HepG2 (cell line): ENCODE measurements around the gene KAZALD1.

Experiments
- AFF4 ChIP-seq: sonication (generic); formaldehyde crosslinking; IDR thresholded peaks from 2 replicates; pipeline ENCODE4 v1.4.0; 2020; ENCODE audit warnings: missing genetic modification reagents
- AKAP8 ChIP-seq: sonication (generic); formaldehyde crosslinking; IDR thresholded peaks from 2 replicates; pipeline ENCODE4 v1.5.1; 2020; ENCODE audit warnings: mild to moderate bottlenecking, missing genetic modification reagents
- BRF2 ChIP-seq: sonication (generic); formaldehyde crosslinking; IDR thresholded peaks from 2 replicates; pipeline ENCODE4 v1.8.1; 2022; ENCODE audit warnings: mild to moderate bottlenecking, missing genetic modification reagents
- MAX ChIP-seq: IDR thresholded peaks from 2 replicates; pipeline ENCODE4 v1.6.1; 2012; ENCODE audit warnings: inconsistent platforms
- POLR2A ChIP-seq, 2 experiments: IDR thresholded peaks; 2 replicates each; pipeline ENCODE4 v1.6.1; 2011; ENCODE audit warnings: low read depth in 2 of 2, low read length in 2 of 2, mild to moderate bottlenecking in 1 of 2, moderate library complexity in 1 of 2; ENCODE audit not compliant: insufficient read depth in 1 of 2
- REST ChIP-seq, 2 experiments: IDR thresholded peaks; 2 replicates each; pipeline ENCODE4 v1.6.1; 2011 to 2012; ENCODE audit warnings: low read length in 2 of 2, borderline replicate concordance in 1 of 2, low read depth in 1 of 2, mild to moderate bottlenecking in 1 of 2, moderate library complexity in 1 of 2
- ZFP36 ChIP-seq: fragments of 150-350 bp; IDR thresholded peaks from 2 replicates; pipeline ENCODE4 v1.6.1; 2018; ENCODE audit warnings: borderline replicate concordance, low read length, low read depth; ENCODE audit not compliant: partially characterized antibody
- ZNF607 ChIP-seq: sonication (generic); formaldehyde crosslinking; IDR thresholded peaks from 2 replicates; pipeline ENCODE4 v1.5.1; 2020; ENCODE audit warnings: missing genetic modification reagents, mild to moderate bottlenecking, borderline replicate concordance

- TF ChIP-seq BRF2 = no peak
- no peak for TF ChIP-seq ZNF607
- no peak for TF ChIP-seq MAX
- no peak for TF ChIP-seq AFF4 (CRISPR knock-in tag)
- TF ChIP-seq AKAP8 = no peak
- TF ChIP-seq ZFP36 = no peak
- no peak for TF ChIP-seq REST (IDR thresholded peaks at IDR 0.05; ENCODE audit: borderline replicate concordance in 1 of 2, low read depth in 1 of 2, low read length in 2 of 2)
- TF ChIP-seq POLR2A (IDR thresholded peaks at IDR 0.05; ENCODE audit: insufficient read depth in 1 of 2, low read depth in 2 of 2, low read length in 2 of 2) = no peak
Observed at GRCh38 chr10:101113890-101114403, 52.2 kb downstream of the KAZALD1 start.
